Endothelial cell of umbilical vein (primary cell): ENCODE measurements around the gene SH3PXD2A. TPM values are rescaled to one million over a fixed set of nuclear protein-coding genes. Genes with fewer than 3 reads are reported as not detected.

ENCODE experiments used
- BruUV-seq: library from RNA; stranded (reverse); fragments of 400-500 nt; replicated peaks from 2 replicates; lab custom pipeline; 2021; lab: Mats Ljungman, UMichigan
- CTCF ChIA-PET: fragments of 300-600, 350-600 bp; sonication (Branson Sonifier 250); formaldehyde crosslinking; loops from one replicate; lab custom pipeline; 2021; ENCODE audit warnings: antibody characterized with exemption, inconsistent platforms; lab: Charles Lee
- POLR2A ChIA-PET: fragments of 300-600, 350-600 bp; sonication (Branson Sonifier 250); formaldehyde crosslinking; loops from one replicate; lab custom pipeline; 2021; ENCODE audit warnings: antibody characterized with exemption, inconsistent platforms; lab: Charles Lee
- DNase-seq: peaks from one replicate; pipeline ENCODE4 v3.0.0-alpha.2; 2011; ENCODE audit warnings: low read depth, low spot score
- FAIRE-seq: peaks from 2 replicates; lab custom pipeline; 2011; peaks lifted over from hg19 to GRCh38; lab: Jason Lieb, UNC
- H2AFZ ChIP-seq: 2 replicates; pipeline ENCODE4 v1.6.0; 2012; ENCODE audit warnings: low read depth, low read length, control low read depth, inconsistent platforms
- H3K27ac ChIP-seq: 2 replicates; pipeline ENCODE4 v1.5.1; 2011; ENCODE audit warnings: low read depth, mild to moderate bottlenecking, control low read depth, low read length, moderate library complexity; ENCODE audit not compliant: insufficient read depth
- H3K27me3 ChIP-seq, 2 experiments: 2 replicates each; pipeline versions ENCODE4 v1.6.0 to v1.6.1; 2011; ENCODE audit warnings: low read length in 2 of 2, mixed read lengths in 1 of 2; ENCODE audit not compliant: control insufficient read depth in 2 of 2, insufficient read depth in 2 of 2
- H3K36me3 ChIP-seq, 2 experiments: 2 replicates in 1 of 2; 3 replicates in 1 of 2; pipeline ENCODE4 v1.5.1; 2011; ENCODE audit warnings: low read length in 2 of 2, mild to moderate bottlenecking in 1 of 2, moderate library complexity in 1 of 2; ENCODE audit not compliant: control insufficient read depth in 2 of 2, insufficient read depth in 2 of 2; ENCODE audit errors: extremely low read depth in 1 of 2
- H3K4me1 ChIP-seq: 3 replicates; pipeline ENCODE4 v1.5.1; 2011; ENCODE audit warnings: mild to moderate bottlenecking, low read length; ENCODE audit not compliant: control insufficient read depth, insufficient read depth; ENCODE audit errors: extremely low read depth
- H3K4me2 ChIP-seq: 2 replicates; pipeline ENCODE4 v1.6.1; 2011; ENCODE audit warnings: low read length, control low read depth, mixed read lengths; ENCODE audit not compliant: insufficient read depth
- H3K4me3 ChIP-seq, 3 experiments: fragments of 200-600 bp in 1 of 3; sonication (generic), shearing (Covaris generic) in 1 of 3; replicated peaks in 1 of 3; 2 replicates each; pipeline ENCODE4 v1.5.1; 2011 to 2016; ENCODE audit warnings: control low read depth in 3 of 3, low read length in 3 of 3, mild to moderate bottlenecking in 2 of 3, inconsistent platforms in 1 of 3, low read depth in 1 of 3, moderate library complexity in 1 of 3; ENCODE audit not compliant: insufficient read depth in 1 of 3
- H3K79me2 ChIP-seq: 2 replicates; pipeline ENCODE4 v1.6.0; 2012; ENCODE audit warnings: low read length, inconsistent platforms; ENCODE audit not compliant: control insufficient read depth, insufficient read depth
- H3K9ac ChIP-seq: replicated peaks from 2 replicates; pipeline ENCODE3; 2011; ENCODE audit warnings: low read length, control low read depth; ENCODE audit not compliant: insufficient read depth; ENCODE audit errors: extremely low read depth
- H3K9me1 ChIP-seq: replicated peaks from 3 replicates; pipeline ENCODE4 v1.6.0; 2011; ENCODE audit warnings: mild to moderate bottlenecking, low read length; ENCODE audit not compliant: control insufficient read depth, insufficient read depth; ENCODE audit errors: extremely low read depth
- H3K9me3 ChIP-seq: replicated peaks from 2 replicates; pipeline ENCODE4 v1.5.1; 2012; ENCODE audit warnings: low read length, inconsistent platforms; ENCODE audit not compliant: control insufficient read depth, insufficient read depth
- H4K20me1 ChIP-seq: replicated peaks from 2 replicates; pipeline ENCODE3; 2011; ENCODE audit warnings: mild to moderate bottlenecking, low read length; ENCODE audit not compliant: control insufficient read depth, insufficient read depth; ENCODE audit errors: extremely low read depth
- EZH2 ChIP-seq: IDR thresholded peaks from 2 replicates; pipeline ENCODE4 v1.6.1; 2012; ENCODE audit warnings: borderline replicate concordance, low read depth, mild to moderate bottlenecking, moderate library complexity, low read length, inconsistent platforms; ENCODE audit not compliant: severe bottlenecking
- FOS ChIP-seq: IDR thresholded peaks from 2 replicates; pipeline ENCODE4 v1.6.1; 2011; ENCODE audit warnings: mild to moderate bottlenecking, low read length, moderate library complexity, borderline replicate concordance; ENCODE audit not compliant: insufficient read depth
- GATA2 ChIP-seq: IDR thresholded peaks from 2 replicates; pipeline ENCODE4 v1.7.0; 2011; ENCODE audit warnings: low read depth, mild to moderate bottlenecking, moderate library complexity, mixed read lengths, low read length; ENCODE audit not compliant: insufficient read length, insufficient read depth
- JUN ChIP-seq: IDR thresholded peaks from 2 replicates; pipeline ENCODE4 v1.6.1; 2011; ENCODE audit warnings: borderline replicate concordance, low read depth; ENCODE audit not compliant: insufficient read length, insufficient read depth
- MAX ChIP-seq: IDR thresholded peaks from 2 replicates; pipeline ENCODE4 v1.6.1; 2011; ENCODE audit not compliant: insufficient read depth, insufficient read length
- MYC ChIP-seq: IDR thresholded peaks from one replicate; pipeline ENCODE4 v1.6.1; 2011; ENCODE audit warnings: mild to moderate bottlenecking, low read depth, low read length
- POLR2A ChIP-seq: IDR thresholded peaks from 2 replicates; pipeline ENCODE4 v1.6.1; 2012; ENCODE audit warnings: low read depth, mild to moderate bottlenecking, control low read depth, low read length
- POLR2AphosphoS5 ChIP-seq: IDR thresholded peaks from 2 replicates; pipeline ENCODE4 v1.6.1; 2012; ENCODE audit warnings: low read depth, mild to moderate bottlenecking, control low read depth, low read length, moderate library complexity; ENCODE audit not compliant: insufficient read depth
- dilution Hi-C: fragments of 300-500 bp; cut with MboI; formaldehyde crosslinking; loops from one replicate; pipeline ENCODE4 v1.15.0; 2019; ENCODE audit warnings: low sequenced_read_pairs; ENCODE audit not compliant: extremely low pct_ligation_motif_present
- intact Hi-C: fragments of 100-400 bp; cut with micrococcal nuclease; formaldehyde crosslinking; loops from one replicate; pipeline ENCODE4 v1.10.0; 2022
- polyA plus RNA-seq, 4 experiments: library from polyadenylated mRNA; depleted of rRNA in 3 of 4; stranded (reverse) in 3 of 4; unstranded in 1 of 4; fragments of >200 nt; gene quantifications; 2 replicates each; pipeline versions ENCODE4 v1.2.1 to v1.2.3, GENCODE V29; 2011 to 2012; ENCODE audit warnings: missing spikeins in 1 of 4
- total RNA-seq: library from RNA; stranded (reverse); gene quantifications from 2 replicates; pipeline ENCODE4 v1.2.3, GENCODE V29; 2021
- TF ChIP-seq, protein P1 (sequence below), 2 donors: IDR thresholded peaks; 1 replicate in 1 of 2; 2 replicates in 1 of 2; pipeline ENCODE4 v1.5.1; 2011; ENCODE audit warnings: low read length in 2 of 2, mild to moderate bottlenecking in 2 of 2, moderate library complexity in 2 of 2, control low read depth in 1 of 2, inconsistent platforms in 1 of 2, low read depth in 1 of 2; ENCODE audit not compliant: insufficient read depth in 1 of 2; ENCODE audit errors: extremely low read depth in 1 of 2

SH3PXD2A gene
- total and polyA plus RNA-seq, 2 donors (not counting 3 experiments of a cell fraction or from before 2014, with no cell fraction given) = 1.4 to 5.1 TPM

GRCh38 chr10:103837370-103838069 is 17.9 kb downstream of the SH3PXD2A start:
- DNase-seq = no peak
- no peaks in the 10 kb centered on the region for H3K9me3 ChIP-seq
- no peaks in the 10 kb centered on the region for H3K27me3 ChIP-seq
- no peaks in the 10 kb centered on the region for H3K36me3 ChIP-seq
- H3K9me1 ChIP-seq = no peaks in the 10 kb centered on the region
- no peaks in the 10 kb centered on the region for H3K79me2 ChIP-seq
- ChIA-PET CTCF (interaction anchor here (0.7 to 1.7 kb wide), 3 partner anchors 11 to 25 kb away, joined by 3 to 6 read pairs (median 4); no protein-coding TSS in a partner anchor), POLR2A (no interaction called here)
- dilution Hi-C loops (no loop called here), intact Hi-C loops (no loop called here)
- no peaks in the 10 kb centered on the region for H3K4me1 ChIP-seq
- FAIRE-seq = no peak
- H3K27ac ChIP-seq = no peak overlapping the region
- no peak overlapping the region for H3K4me2 ChIP-seq
- TF ChIP-seq EZH2 (no peak), MYC (no peak), POLR2AphosphoS5 (no peak), MAX (no peak), POLR2A (no peak), GATA2 (no peak), FOS (no peak), JUN (no peak)
- TF ChIP-seq, protein P1, sequence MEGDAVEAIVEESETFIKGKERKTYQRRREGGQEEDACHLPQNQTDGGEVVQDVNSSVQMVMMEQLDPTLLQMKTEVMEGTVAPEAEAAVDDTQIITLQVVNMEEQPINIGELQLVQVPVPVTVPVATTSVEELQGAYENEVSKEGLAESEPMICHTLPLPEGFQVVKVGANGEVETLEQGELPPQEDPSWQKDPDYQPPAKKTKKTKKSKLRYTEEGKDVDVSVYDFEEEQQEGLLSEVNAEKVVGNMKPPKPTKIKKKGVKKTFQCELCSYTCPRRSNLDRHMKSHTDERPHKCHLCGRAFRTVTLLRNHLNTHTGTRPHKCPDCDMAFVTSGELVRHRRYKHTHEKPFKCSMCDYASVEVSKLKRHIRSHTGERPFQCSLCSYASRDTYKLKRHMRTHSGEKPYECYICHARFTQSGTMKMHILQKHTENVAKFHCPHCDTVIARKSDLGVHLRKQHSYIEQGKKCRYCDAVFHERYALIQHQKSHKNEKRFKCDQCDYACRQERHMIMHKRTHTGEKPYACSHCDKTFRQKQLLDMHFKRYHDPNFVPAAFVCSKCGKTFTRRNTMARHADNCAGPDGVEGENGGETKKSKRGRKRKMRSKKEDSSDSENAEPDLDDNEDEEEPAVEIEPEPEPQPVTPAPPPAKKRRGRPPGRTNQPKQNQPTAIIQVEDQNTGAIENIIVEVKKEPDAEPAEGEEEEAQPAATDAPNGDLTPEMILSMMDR (IDR thresholded peaks at IDR 0.05; ENCODE audit: extremely low read depth in 1 of 2, insufficient read depth in 1 of 2, low read depth in 1 of 2, low read length in 2 of 2) = no peak
- no peak overlapping the region for H3K9ac ChIP-seq
- no peak overlapping the region for H2AFZ ChIP-seq
- H3K4me3 ChIP-seq = no peak overlapping the region
- BruUV-seq = no TSS peak
- no peaks in the 10 kb centered on the region for H4K20me1 ChIP-seq
